Sigmoid colon (tissue), 7 donors: ENCODE measurements around the gene GDF15. TPM values are rescaled to one million over a fixed set of nuclear protein-coding genes. Genes with fewer than 3 reads are reported as not detected.

Source experiments
- DNase-seq: peaks from one replicate; pipeline ENCODE4 v3.0.0-alpha.2; 2019
- H3K27ac ChIP-seq, 4 donors: fragments of 200-600 bp; sonication (generic); one replicate each; pipeline ENCODE4 v1.5.1; 2016 to 2019; ENCODE audit warnings: mild to moderate bottlenecking in 1 of 4
- H3K27me3 ChIP-seq, 3 donors: fragments of 200-600 bp; sonication (generic); one replicate each; pipeline ENCODE4 v1.5.1; 2019; ENCODE audit warnings: mild to moderate bottlenecking in 1 of 3
- H3K36me3 ChIP-seq, 4 donors: fragments of 200-600 bp; sonication (generic); one replicate each; pipeline ENCODE4 v1.5.1; 2016 to 2019
- H3K4me1 ChIP-seq, 4 donors: fragments of 200-600 bp; sonication (generic); one replicate each; pipeline ENCODE4 v1.5.1; 2017 to 2019
- H3K4me3 ChIP-seq, 4 donors: fragments of 200-600 bp; sonication (generic); one replicate each; pipeline ENCODE4 v1.5.1; 2017 to 2019; ENCODE audit warnings: mild to moderate bottlenecking in 2 of 4, moderate library complexity in 1 of 4
- H3K9me3 ChIP-seq, 4 donors: fragments of 200-600 bp in 3 of 4; sonication (generic) in 3 of 4; one replicate each; pipeline versions ENCODE4 v1.5.1 to v1.6.1; 2013 to 2019
- EP300 ChIP-seq, 4 donors: sonication (generic); formaldehyde crosslinking; IDR thresholded peaks; one replicate each; pipeline ENCODE4 v1.6.1; 2017; ENCODE audit warnings: antibody characterized with exemption in 4 of 4
- POLR2A ChIP-seq, 2 donors: fragments of 450-650 bp; IDR thresholded peaks; one replicate each; pipeline ENCODE4 v1.6.1; 2016; ENCODE audit warnings: antibody characterized with exemption in 2 of 2, mild to moderate bottlenecking in 2 of 2, moderate library complexity in 2 of 2
- POLR2AphosphoS5 ChIP-seq, 4 donors: sonication (generic); formaldehyde crosslinking; IDR thresholded peaks; one replicate each; pipeline ENCODE4 v1.6.1; 2017; ENCODE audit warnings: antibody characterized with exemption in 4 of 4
- WGBS, 2 donors: extraction: QIAGEN DNeasy Blood & Tissue Kit; methylation state at CpG; one replicate each; pipeline ENCODE4 v1.1.7; 2013; 5-methylcytosine and 5-hydroxymethylcytosine counted together
- intact Hi-C: fragments of 100-400 bp; cut with DNase I; formaldehyde crosslinking; loops from one replicate; pipeline ENCODE4 v1.15.1; 2023
- polyA plus RNA-seq, 3 donors: library from polyadenylated mRNA; stranded (reverse); fragments of 200-250 nt; gene quantifications; one replicate each; pipeline ENCODE4 v1.2.3, GENCODE V29; 2013
- total RNA-seq, 4 donors: library from RNA; depleted of rRNA; stranded (reverse); fragments of >200 nt; gene quantifications; one replicate each; pipeline ENCODE4 v1.1.0, GENCODE V29; 2016
- TF ChIP-seq, protein P1 (sequence below), 4 experiments: fragments of 450-650 bp in 3 of 4; fragments of 200-600 bp in 1 of 4; IDR thresholded peaks; one replicate each; pipeline ENCODE4 v1.5.1; 2016 to 2019; ENCODE audit warnings: antibody characterized with exemption in 4 of 4, mild to moderate bottlenecking in 3 of 4, moderate library complexity in 2 of 4
- donor health status: healthy with polysubstance abuse.
- donor health status: Bipolar disorder and iron deficiency.
- donor health status: healthy.

Gene GDF15
- total and polyA plus RNA-seq, 7 donors, result 1.1 to 79.7 (median 7.2) TPM

- peaks cover 0 to 7% (median 0%) of the 10 kb centered on the region in 4 donors for H3K36me3 ChIP-seq
- H3K27ac ChIP-seq, result peak overlapping the region; percentile 78 to 89 (median 80)
- intact Hi-C loops, result loop anchor here (5.0 kb wide), 2 partner anchors 64 to 71 kb away; no protein-coding TSS in a partner anchor
- peak in 1 of 2 donors; percentile 6 for TF ChIP-seq POLR2A (IDR thresholded peaks at IDR 0.05)
- peak in 1 of 4 donors; percentile 14 for TF ChIP-seq POLR2AphosphoS5 (IDR thresholded peaks at IDR 0.05)
- no peak for TF ChIP-seq EP300 (IDR thresholded peaks at IDR 0.05)
- TF ChIP-seq, protein P1, sequence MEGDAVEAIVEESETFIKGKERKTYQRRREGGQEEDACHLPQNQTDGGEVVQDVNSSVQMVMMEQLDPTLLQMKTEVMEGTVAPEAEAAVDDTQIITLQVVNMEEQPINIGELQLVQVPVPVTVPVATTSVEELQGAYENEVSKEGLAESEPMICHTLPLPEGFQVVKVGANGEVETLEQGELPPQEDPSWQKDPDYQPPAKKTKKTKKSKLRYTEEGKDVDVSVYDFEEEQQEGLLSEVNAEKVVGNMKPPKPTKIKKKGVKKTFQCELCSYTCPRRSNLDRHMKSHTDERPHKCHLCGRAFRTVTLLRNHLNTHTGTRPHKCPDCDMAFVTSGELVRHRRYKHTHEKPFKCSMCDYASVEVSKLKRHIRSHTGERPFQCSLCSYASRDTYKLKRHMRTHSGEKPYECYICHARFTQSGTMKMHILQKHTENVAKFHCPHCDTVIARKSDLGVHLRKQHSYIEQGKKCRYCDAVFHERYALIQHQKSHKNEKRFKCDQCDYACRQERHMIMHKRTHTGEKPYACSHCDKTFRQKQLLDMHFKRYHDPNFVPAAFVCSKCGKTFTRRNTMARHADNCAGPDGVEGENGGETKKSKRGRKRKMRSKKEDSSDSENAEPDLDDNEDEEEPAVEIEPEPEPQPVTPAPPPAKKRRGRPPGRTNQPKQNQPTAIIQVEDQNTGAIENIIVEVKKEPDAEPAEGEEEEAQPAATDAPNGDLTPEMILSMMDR (IDR thresholded peaks at IDR 0.05), result no peak
- H3K4me3 ChIP-seq, result peak overlapping the region; percentile 75 to 86 (median 82)
- no peaks in the 10 kb centered on the region for H3K9me3 ChIP-seq
- H3K27me3 ChIP-seq, result no peaks in the 10 kb centered on the region
- DNase-seq, result peak; percentile 83
- 0 to 2% methylated on average over 18 of the region's 18 CpGs for WGBS, 2 donors
- H3K4me1 ChIP-seq, result peaks cover 0 to 22% (median 12%) of the 10 kb centered on the region in 4 donors
Observed at GRCh38 chr19:18340990-18341868, 44.7 kb upstream of the GDF15 start.

- intact Hi-C loops, result loop anchor here (5.0 kb wide), 2 partner anchors 65 to 70 kb away; no protein-coding TSS in a partner anchor
Observed at GRCh38 chr19:18342090-18342632, 43.8 kb upstream of the GDF15 start.

DNA sequence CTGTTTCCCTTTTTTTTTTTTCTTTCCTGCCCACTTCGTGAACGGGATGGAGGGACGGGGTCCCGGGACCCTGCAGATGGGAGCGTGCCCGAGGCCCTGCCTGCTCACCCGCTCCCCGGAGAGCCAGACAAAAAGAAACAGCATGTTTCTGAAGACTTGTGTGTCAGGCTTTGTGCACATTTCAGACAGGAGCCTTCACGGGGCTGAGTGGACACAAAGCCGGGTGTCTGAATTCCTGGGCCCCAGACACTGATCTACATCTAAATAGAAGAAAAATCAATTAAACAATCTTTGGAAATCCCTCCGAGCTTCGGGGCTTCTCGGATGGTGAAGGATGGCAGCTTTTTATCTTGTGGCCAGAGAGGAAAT, 41.4 kb upstream of the GDF15 start:
- intact Hi-C loops, result loop anchor here (5.0 kb wide), 2 partner anchors 67 to 68 kb away; no protein-coding TSS in a partner anchor
- Histone ChIP-seq H3K27ac (peak overlapping the region in 3 of 4 donors; percentile 19 to 39 (median 35)), H3K4me3 (no peak overlapping the region), H3K36me3 (peaks cover 0 to 7% (median 0%) of the 10 kb centered on the region in 4 donors), H3K27me3 (no peaks in the 10 kb centered on the region), H3K9me3 (no peaks in the 10 kb centered on the region), H3K4me1 (peaks cover 0 to 22% (median 12%) of the 10 kb centered on the region in 4 donors)
- 62 to 76% methylated on average over 13 of the region's 13 CpGs for WGBS, 2 donors
- TF ChIP-seq POLR2AphosphoS5 (IDR thresholded peaks at IDR 0.05), result no peak
- no peak for DNase-seq

More at GRCh38 chr19:18342090-18342632, 43.8 kb upstream of the GDF15 start:
- H3K4me1 ChIP-seq, result peaks cover 0 to 22% (median 12%) of the 10 kb centered on the region in 4 donors
- TF ChIP-seq EP300 (IDR thresholded peaks at IDR 0.05), result no peak
- no peak for TF ChIP-seq POLR2AphosphoS5 (IDR thresholded peaks at IDR 0.05)
- TF ChIP-seq, protein P1 (IDR thresholded peaks at IDR 0.05), result no peak
- no peak for TF ChIP-seq POLR2A (IDR thresholded peaks at IDR 0.05)
- no peak overlapping the region for H3K4me3 ChIP-seq
- H3K36me3 ChIP-seq, result peaks cover 0 to 7% (median 0%) of the 10 kb centered on the region in 4 donors
- H3K27me3 ChIP-seq, result no peaks in the 10 kb centered on the region
- WGBS, 2 donors, result 83% methylated on average over 8 of the region's 8 CpGs
- H3K27ac ChIP-seq, result peak overlapping the region in 3 of 4 donors; percentile 79 to 89 (median 82)
- H3K9me3 ChIP-seq, result no peaks in the 10 kb centered on the region
- DNase-seq, result no peak

DNA sequence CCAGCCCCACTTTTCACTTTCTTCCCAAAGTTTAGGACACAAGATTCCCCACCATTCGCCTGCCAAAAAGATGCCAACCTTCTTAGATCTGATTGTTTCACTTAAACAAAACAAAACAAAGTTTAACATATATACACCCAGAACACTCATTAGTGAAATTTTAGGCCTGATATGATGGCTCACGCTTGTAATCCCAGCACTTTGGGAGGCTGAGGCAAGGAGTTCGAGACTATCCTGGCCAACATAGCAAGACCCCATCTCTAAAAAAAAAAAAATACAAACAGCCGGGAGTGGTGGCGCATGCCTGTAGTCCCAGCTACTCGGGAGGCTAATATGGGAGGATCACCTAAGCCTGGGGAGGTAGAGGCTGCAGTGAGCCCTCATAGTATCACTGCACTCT, 40.7 kb upstream of the GDF15 start:
- H3K27me3 ChIP-seq, result no peaks in the 10 kb centered on the region
- H3K27ac ChIP-seq, result no peak overlapping the region
- no peaks in the 10 kb centered on the region for H3K9me3 ChIP-seq
- H3K4me1 ChIP-seq, result peaks cover 0 to 15% (median 6%) of the 10 kb centered on the region in 4 donors
- no peak overlapping the region for H3K4me3 ChIP-seq
- no peak for DNase-seq
- 88 to 96% methylated on average over 6 of the region's 6 CpGs for WGBS, 2 donors
- TF ChIP-seq, protein P1 (IDR thresholded peaks at IDR 0.05), result no peak
- TF ChIP-seq EP300 (IDR thresholded peaks at IDR 0.05), result no peak
- no peak for TF ChIP-seq POLR2AphosphoS5 (IDR thresholded peaks at IDR 0.05)
- TF ChIP-seq POLR2A (IDR thresholded peaks at IDR 0.05), result no peak
- peaks cover 0 to 8% (median 0%) of the 10 kb centered on the region in 4 donors for H3K36me3 ChIP-seq
- intact Hi-C loops, result no loop called here

DNA sequence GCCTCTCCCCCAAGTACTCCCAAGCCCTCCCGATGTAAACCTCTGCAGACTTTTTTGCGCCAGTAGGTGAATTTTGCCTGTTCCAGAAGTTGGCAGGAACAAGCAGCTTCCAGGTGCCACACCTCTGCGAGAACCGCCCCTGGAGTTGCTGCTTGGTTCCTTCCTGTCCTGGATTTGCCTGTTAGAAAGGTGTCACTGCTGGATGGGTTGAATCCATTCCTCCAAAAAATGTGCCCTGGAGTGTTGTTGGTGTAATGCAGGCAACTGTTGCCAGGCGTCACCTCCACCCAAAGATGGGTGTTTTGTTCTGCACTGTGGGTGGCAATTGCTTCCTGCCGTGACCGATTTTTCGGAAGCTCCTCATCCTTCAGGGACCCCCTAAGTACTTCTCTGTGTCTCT, 39.9 kb upstream of the GDF15 start:
- intact Hi-C loops, result no loop called here
- WGBS, 2 donors, result 41 to 77% methylated on average over 8 of the region's 8 CpGs

More for the DNA sequence above, 39.9 kb upstream of the GDF15 start:
- no peaks in the 10 kb centered on the region for H3K9me3 ChIP-seq
- TF ChIP-seq POLR2AphosphoS5 (IDR thresholded peaks at IDR 0.05) (no peak), POLR2A (IDR thresholded peaks at IDR 0.05) (no peak), EP300 (IDR thresholded peaks at IDR 0.05) (no peak)
- TF ChIP-seq, protein P1 (IDR thresholded peaks at IDR 0.05), result no peak
- no peaks in the 10 kb centered on the region for H3K27me3 ChIP-seq
- H3K4me3 ChIP-seq, result no peak overlapping the region
- no peak overlapping the region for H3K27ac ChIP-seq
- peaks cover 0 to 15% (median 0%) of the 10 kb centered on the region in 4 donors for H3K36me3 ChIP-seq
- peaks cover 0 to 12% (median 3%) of the 10 kb centered on the region in 4 donors for H3K4me1 ChIP-seq
- DNase-seq, result no peak
